ENCODE measurements around the gene LRP2.

- TF ChIP-seq EP300 (IDR thresholded peaks at IDR 0.05) (no peak), CTCF (IDR thresholded peaks at IDR 0.05) (no peak), POLR2AphosphoS5 (IDR thresholded peaks at IDR 0.05) (no peak)
Measured at GRCh38 chr2:169406891-169407290, 44.6 kb upstream of the LRP2 start.

Measured in suprapubic skin (tissue), 4 donors.